NT2/D1 (cell line): ENCODE measurements around the gene ORC2.

Source experiments
- DNase-seq: peaks from one replicate; pipeline ENCODE4 v3.0.0-alpha.2; 2011; ENCODE audit warnings: low read depth, low spot score
- H3K27me3 ChIP-seq: 2 replicates; pipeline ENCODE4 v1.6.0; 2011; ENCODE audit warnings: mild to moderate bottlenecking; ENCODE audit not compliant: insufficient read length, insufficient read depth
- H3K36me3 ChIP-seq: 2 replicates; pipeline ENCODE4 v1.6.1; 2011; ENCODE audit warnings: mild to moderate bottlenecking, low read length, mixed read lengths; ENCODE audit not compliant: insufficient read depth, insufficient read length
- H3K4me1 ChIP-seq: 2 replicates; pipeline ENCODE4 v1.5.1; 2011; ENCODE audit not compliant: insufficient read depth, insufficient read length
- H3K4me3 ChIP-seq: 2 replicates; pipeline ENCODE4 v1.5.1; 2011; ENCODE audit warnings: low read depth; ENCODE audit not compliant: insufficient read length
- H3K9ac ChIP-seq: 2 replicates; pipeline ENCODE4 v1.6.0; 2011; ENCODE audit warnings: low read depth; ENCODE audit not compliant: insufficient read length
- H3K9me3 ChIP-seq: 2 replicates; pipeline ENCODE4 v1.5.1; 2011; ENCODE audit warnings: mild to moderate bottlenecking, low read length; ENCODE audit not compliant: insufficient read depth
- SUZ12 ChIP-seq: IDR thresholded peaks from 2 replicates; pipeline ENCODE4 v1.6.1; 2011; ENCODE audit not compliant: insufficient read length, insufficient read depth; ENCODE audit errors: extremely low read depth
- YY1 ChIP-seq: IDR thresholded peaks from 2 replicates; pipeline ENCODE4 v1.6.1; 2011; ENCODE audit not compliant: insufficient read length, insufficient read depth
- ZNF274 ChIP-seq: IDR thresholded peaks from 2 replicates; pipeline ENCODE4 v1.6.1; 2011; ENCODE audit warnings: mild to moderate bottlenecking, low read depth, low read length

The ORC2 gene

GRCh38 chr2:200963124-200963917, at the start of gene ORC2:
Gene ORC2, minus strand, starts transcription at chr2:200963660. Its CDS starts 5,537 bp downstream, at chr2:200958123.
- Histone ChIP-seq H3K4me3 (peak within 1 kb of the TSS; percentile 89), H3K9me3 (no peaks in the 10 kb centered on the region), H3K4me1 (no peaks in the 10 kb centered on the region), H3K9ac (peak within 1 kb of the TSS; percentile 92), H3K36me3 (peaks cover 24% of the 10 kb centered on the region), H3K27me3 (no peaks in the 10 kb centered on the region)
- peak; percentile 95 for DNase-seq
- TF ChIP-seq YY1, result no peak
- no peak for TF ChIP-seq ZNF274
- TF ChIP-seq SUZ12, result no peak

GRCh38 chr2:201008296-201008829, 44.9 kb upstream of the ORC2 start:
- Histone ChIP-seq H3K4me3 (no peak overlapping the region), H3K4me1 (no peaks in the 10 kb centered on the region), H3K36me3 (peaks cover 27% of the 10 kb centered on the region), H3K27me3 (no peaks in the 10 kb centered on the region), H3K9ac (no peak overlapping the region), H3K9me3 (no peaks in the 10 kb centered on the region)
- no peak for DNase-seq
- TF ChIP-seq ZNF274 (no peak), YY1 (no peak), SUZ12 (no peak)

- no peak for DNase-seq
- peaks cover 27% of the 10 kb centered on the region for H3K36me3 ChIP-seq
- no peaks in the 10 kb centered on the region for H3K27me3 ChIP-seq
- TF ChIP-seq YY1 (no peak), ZNF274 (no peak), SUZ12 (no peak)
- H3K4me3 ChIP-seq, result no peak overlapping the region
- no peak overlapping the region for H3K9ac ChIP-seq
- no peaks in the 10 kb centered on the region for H3K4me1 ChIP-seq
- no peaks in the 10 kb centered on the region for H3K9me3 ChIP-seq
Observed at GRCh38 chr2:201007584-201007998, 44.1 kb upstream of the ORC2 start.

- Histone ChIP-seq H3K9me3 (no peaks in the 10 kb centered on the region), H3K27me3 (no peaks in the 10 kb centered on the region), H3K9ac (no peak overlapping the region), H3K36me3 (peaks cover 27% of the 10 kb centered on the region), H3K4me3 (no peak overlapping the region), H3K4me1 (no peaks in the 10 kb centered on the region)
- no peak for DNase-seq
- TF ChIP-seq ZNF274, result no peak
- TF ChIP-seq YY1, result no peak
- TF ChIP-seq SUZ12, result no peak
Observed at GRCh38 chr2:201006704-201007103, 43.2 kb upstream of the ORC2 start.

DNA sequence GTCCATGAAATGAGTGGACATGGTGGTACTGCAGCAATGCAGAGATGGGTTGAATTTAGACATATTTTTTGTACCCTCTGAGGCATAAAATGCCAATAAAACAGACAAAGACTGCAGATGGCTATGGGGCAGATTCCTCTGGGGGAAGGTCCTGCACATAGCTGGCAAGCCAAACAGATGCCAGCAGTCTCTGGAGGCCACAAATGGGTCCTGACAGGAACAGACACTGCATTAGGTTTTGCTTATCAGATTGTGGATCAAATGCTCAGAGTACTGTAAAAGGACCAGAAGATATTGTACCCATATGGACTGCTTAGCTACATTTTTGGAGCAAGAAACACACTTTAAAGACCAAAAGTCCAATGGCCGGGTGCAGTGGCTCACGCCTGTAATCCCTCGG, 40.9 kb upstream of the ORC2 start:
- DNase-seq, result no peak
- H3K4me1 ChIP-seq, result no peaks in the 10 kb centered on the region
- no peaks in the 10 kb centered on the region for H3K9me3 ChIP-seq
- peaks cover 31% of the 10 kb centered on the region for H3K36me3 ChIP-seq
- H3K4me3 ChIP-seq, result no peak overlapping the region
- H3K27me3 ChIP-seq, result no peaks in the 10 kb centered on the region
- H3K9ac ChIP-seq, result no peak overlapping the region
- TF ChIP-seq ZNF274, result no peak

- Histone ChIP-seq H3K4me3 (no peak overlapping the region), H3K36me3 (peaks cover 31% of the 10 kb centered on the region), H3K27me3 (no peaks in the 10 kb centered on the region), H3K9me3 (no peaks in the 10 kb centered on the region), H3K9ac (no peak overlapping the region), H3K4me1 (no peaks in the 10 kb centered on the region)
- no peak for TF ChIP-seq SUZ12
- TF ChIP-seq ZNF274, result no peak
- no peak for TF ChIP-seq YY1
- no peak for DNase-seq
Observed at GRCh38 chr2:200993097-200993496, 29.6 kb upstream of the ORC2 start.

DNA sequence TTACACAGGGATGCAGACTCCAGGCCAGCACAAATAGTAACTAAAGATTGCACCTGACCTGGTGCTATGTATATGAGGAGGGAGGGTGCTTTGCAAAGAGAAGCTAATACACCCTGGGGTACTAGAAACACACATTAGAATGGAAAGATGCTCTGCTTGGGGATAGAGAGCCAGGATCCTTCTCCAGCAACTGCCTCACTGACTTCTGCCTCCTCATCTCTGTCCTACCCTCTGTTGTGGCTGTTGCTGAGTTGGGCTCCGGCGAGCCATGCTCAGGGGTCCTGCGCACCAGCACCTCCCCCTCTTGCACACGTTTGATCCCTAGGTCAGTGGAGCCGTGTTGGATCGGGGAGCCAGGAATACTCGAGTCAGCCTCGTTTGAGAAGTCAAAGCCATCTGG, 23.7 kb upstream of the ORC2 start:
- Histone ChIP-seq H3K4me3 (no peak overlapping the region), H3K9ac (no peak overlapping the region), H3K27me3 (no peaks in the 10 kb centered on the region), H3K4me1 (no peaks in the 10 kb centered on the region), H3K36me3 (peaks cover 40% of the 10 kb centered on the region), H3K9me3 (no peaks in the 10 kb centered on the region)
- no peak for DNase-seq
- no peak for TF ChIP-seq YY1
- no peak for TF ChIP-seq SUZ12
- no peak for TF ChIP-seq ZNF274
